Type B pancreatic cell (in vitro differentiated cells): ENCODE results near the gene MACROD1. TPM values are rescaled to one million over a fixed set of nuclear protein-coding genes. Genes with fewer than 3 reads are reported as not detected.

Experiments
- DNase-seq: peaks from one replicate; pipeline ENCODE4 v3.0.0; 2021; ENCODE audit warnings: mixed read lengths; ENCODE audit not compliant: unreplicated experiment; ENCODE audit errors: extremely low spot score
- H3K27ac Mint-ChIP-seq: 2 replicates; pipeline ENCODE4 v1.8.0; 2021; ENCODE audit warnings: mild to moderate bottlenecking, mixed read lengths
- H3K27me3 Mint-ChIP-seq: 2 replicates; pipeline ENCODE4 v1.8.0; 2021; ENCODE audit warnings: mixed read lengths
- H3K36me3 Mint-ChIP-seq: 2 replicates; pipeline ENCODE4 v1.8.0; 2021; ENCODE audit warnings: mixed read lengths
- H3K4me1 Mint-ChIP-seq: one replicate; pipeline ENCODE4 v1.8.0; 2021; ENCODE audit warnings: mixed read lengths; ENCODE audit not compliant: unreplicated experiment
- H3K4me3 Mint-ChIP-seq: 2 replicates; pipeline ENCODE4 v1.8.0; 2021; ENCODE audit warnings: mild to moderate bottlenecking, mixed read lengths
- H3K9me3 Mint-ChIP-seq: 2 replicates; pipeline ENCODE4 v1.8.0; 2021; ENCODE audit warnings: mixed read lengths
- total RNA-seq: library from RNA; stranded (reverse); gene quantifications from 2 replicates; pipeline ENCODE4 v1.2.1, GENCODE V29; 2021; ENCODE audit warnings: low replicate concordance
- TF ChIP-seq, protein P1 (sequence below): fragments of 200-600 bp; sonication (generic); conservative IDR thresholded peaks from 2 replicates; pipeline ENCODE4 v1.5.0; 2021; ENCODE audit warnings: antibody characterized with exemption, mild to moderate bottlenecking

The MACROD1 gene
- total RNA-seq, 1 donor from 2014 or later = 21.1 TPM

GRCh38 chr11:64017945-64018224 lies 148.0 kb downstream of the MACROD1 start:
- TF ChIP-seq, protein P1, sequence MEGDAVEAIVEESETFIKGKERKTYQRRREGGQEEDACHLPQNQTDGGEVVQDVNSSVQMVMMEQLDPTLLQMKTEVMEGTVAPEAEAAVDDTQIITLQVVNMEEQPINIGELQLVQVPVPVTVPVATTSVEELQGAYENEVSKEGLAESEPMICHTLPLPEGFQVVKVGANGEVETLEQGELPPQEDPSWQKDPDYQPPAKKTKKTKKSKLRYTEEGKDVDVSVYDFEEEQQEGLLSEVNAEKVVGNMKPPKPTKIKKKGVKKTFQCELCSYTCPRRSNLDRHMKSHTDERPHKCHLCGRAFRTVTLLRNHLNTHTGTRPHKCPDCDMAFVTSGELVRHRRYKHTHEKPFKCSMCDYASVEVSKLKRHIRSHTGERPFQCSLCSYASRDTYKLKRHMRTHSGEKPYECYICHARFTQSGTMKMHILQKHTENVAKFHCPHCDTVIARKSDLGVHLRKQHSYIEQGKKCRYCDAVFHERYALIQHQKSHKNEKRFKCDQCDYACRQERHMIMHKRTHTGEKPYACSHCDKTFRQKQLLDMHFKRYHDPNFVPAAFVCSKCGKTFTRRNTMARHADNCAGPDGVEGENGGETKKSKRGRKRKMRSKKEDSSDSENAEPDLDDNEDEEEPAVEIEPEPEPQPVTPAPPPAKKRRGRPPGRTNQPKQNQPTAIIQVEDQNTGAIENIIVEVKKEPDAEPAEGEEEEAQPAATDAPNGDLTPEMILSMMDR = no peak
- H3K9me3 Mint-ChIP-seq = no peaks in the 10 kb centered on the region
- H3K27ac Mint-ChIP-seq = no peak overlapping the region
- DNase-seq = no peak
- peaks cover 7% of the 10 kb centered on the region for H3K27me3 Mint-ChIP-seq
- no peaks in the 10 kb centered on the region for H3K36me3 Mint-ChIP-seq
- H3K4me1 Mint-ChIP-seq = peaks cover 12% of the 10 kb centered on the region
- H3K4me3 Mint-ChIP-seq = no peak overlapping the region

- Mint-ChIP-seq H3K4me3 (no peak overlapping the region), H3K9me3 (no peaks in the 10 kb centered on the region), H3K27me3 (peaks cover 7% of the 10 kb centered on the region), H3K27ac (no peak overlapping the region), H3K4me1 (peaks cover 8% of the 10 kb centered on the region), H3K36me3 (no peaks in the 10 kb centered on the region)
- no peak for DNase-seq
- TF ChIP-seq, protein P1 = no peak
Measured at GRCh38 chr11:64015935-64016845, 149.7 kb downstream of the MACROD1 start.

- no peaks in the 10 kb centered on the region for H3K9me3 Mint-ChIP-seq
- DNase-seq = no peak
- no peaks in the 10 kb centered on the region for H3K36me3 Mint-ChIP-seq
- peaks cover 8% of the 10 kb centered on the region for H3K4me1 Mint-ChIP-seq
- H3K4me3 Mint-ChIP-seq = no peak overlapping the region
- no peak overlapping the region for H3K27ac Mint-ChIP-seq
- peaks cover 6% of the 10 kb centered on the region for H3K27me3 Mint-ChIP-seq
- TF ChIP-seq, protein P1 = no peak
Measured at GRCh38 chr11:64015510-64015909, 150.4 kb downstream of the MACROD1 start.

GRCh38 chr11:64014356-64014755 lies 151.6 kb downstream of the MACROD1 start:
- no peak overlapping the region for H3K4me3 Mint-ChIP-seq
- H3K27ac Mint-ChIP-seq = no peak overlapping the region
- H3K36me3 Mint-ChIP-seq = no peaks in the 10 kb centered on the region
- H3K27me3 Mint-ChIP-seq = peaks cover 2% of the 10 kb centered on the region
- H3K9me3 Mint-ChIP-seq = no peaks in the 10 kb centered on the region
- peaks cover 8% of the 10 kb centered on the region for H3K4me1 Mint-ChIP-seq
- no peak for DNase-seq
- TF ChIP-seq, protein P1 = no peak

- TF ChIP-seq, protein P1 = no peak
- Mint-ChIP-seq H3K36me3 (no peaks in the 10 kb centered on the region), H3K4me3 (no peak overlapping the region), H3K4me1 (peaks cover 13% of the 10 kb centered on the region), H3K27me3 (peaks cover 2% of the 10 kb centered on the region), H3K9me3 (no peaks in the 10 kb centered on the region), H3K27ac (no peak overlapping the region)
- DNase-seq = no peak
Measured at GRCh38 chr11:64013141-64013896, 152.6 kb downstream of the MACROD1 start.
